Measurements from ENCODE around the gene PNLIP. TPM values are rescaled to one million over a fixed set of nuclear protein-coding genes. Genes with fewer than 3 reads are reported as not detected.

PNLIP gene
- total RNA-seq, 2 donors from 2014 or later = not detected

- DNase-seq (ENCODE audit: low spot score in 2 of 2) (no peak), ATAC-seq (no peak)
- H3K9me3 Mint-ChIP-seq = no peaks in the 10 kb centered on the region
- H3K36me3 Mint-ChIP-seq = no peaks in the 10 kb centered on the region
- no peak overlapping the region for H3K27ac Mint-ChIP-seq
Measured at GRCh38 chr10:116602648-116603400, 57.1 kb downstream of the PNLIP start.

GRCh38 chr10:116606061-116606483 lies 60.3 kb downstream of the PNLIP start:
- DNase-seq (ENCODE audit: low spot score in 2 of 2) = no peak
- peaks cover 0 to 17% of the 10 kb centered on the region in 2 donors for H3K36me3 Mint-ChIP-seq
- H3K27ac Mint-ChIP-seq = no peak overlapping the region
- no peaks in the 10 kb centered on the region for H3K9me3 Mint-ChIP-seq
- no peak for ATAC-seq

GRCh38 chr10:116607336-116607735 lies 61.6 kb downstream of the PNLIP start:
- Mint-ChIP-seq H3K36me3 (peaks cover 0 to 17% of the 10 kb centered on the region in 2 donors), H3K27ac (no peak overlapping the region), H3K9me3 (no peaks in the 10 kb centered on the region)
- ATAC-seq (no peak), DNase-seq (ENCODE audit: low spot score in 2 of 2) (no peak)

- H3K27ac Mint-ChIP-seq = no peak overlapping the region
- no peak for ATAC-seq
- DNase-seq (ENCODE audit: low spot score in 2 of 2) = no peak
- no peaks in the 10 kb centered on the region for H3K9me3 Mint-ChIP-seq
- peaks cover 0 to 17% of the 10 kb centered on the region in 2 donors for H3K36me3 Mint-ChIP-seq
Measured at GRCh38 chr10:116608686-116609594, 63.2 kb downstream of the PNLIP start.

- Mint-ChIP-seq H3K36me3 (peaks cover 0 to 17% of the 10 kb centered on the region in 2 donors), H3K9me3 (no peaks in the 10 kb centered on the region), H3K27ac (no peak overlapping the region)
- no peak for ATAC-seq
- no peak for DNase-seq (ENCODE audit: low spot score in 2 of 2)
Measured at GRCh38 chr10:116610443-116611152, 64.9 kb downstream of the PNLIP start.

- no peaks in the 10 kb centered on the region for H3K9me3 Mint-ChIP-seq
- no peak for ATAC-seq
- no peak overlapping the region for H3K27ac Mint-ChIP-seq
- peaks cover 0 to 17% of the 10 kb centered on the region in 2 donors for H3K36me3 Mint-ChIP-seq
- DNase-seq (ENCODE audit: low spot score in 2 of 2) = no peak
Measured at GRCh38 chr10:116611153-116611545, 65.4 kb downstream of the PNLIP start.

- ATAC-seq = no peak
- H3K27ac Mint-ChIP-seq = no peak overlapping the region
- peaks cover 0 to 17% of the 10 kb centered on the region in 2 donors for H3K36me3 Mint-ChIP-seq
- DNase-seq (ENCODE audit: low spot score in 2 of 2) = no peak
- no peaks in the 10 kb centered on the region for H3K9me3 Mint-ChIP-seq
Measured at GRCh38 chr10:116612107-116612769, 66.5 kb downstream of the PNLIP start.

GRCh38 chr10:116613471-116613870 lies 67.7 kb downstream of the PNLIP start:
- ATAC-seq (no peak), DNase-seq (ENCODE audit: low spot score in 2 of 2) (no peak)
- Mint-ChIP-seq H3K36me3 (peaks cover 0 to 15% of the 10 kb centered on the region in 2 donors), H3K27ac (no peak overlapping the region), H3K9me3 (no peaks in the 10 kb centered on the region)

GRCh38 chr10:116614796-116615195 lies 69.1 kb downstream of the PNLIP start:
- Mint-ChIP-seq H3K36me3 (peaks cover 0 to 11% of the 10 kb centered on the region in 2 donors), H3K9me3 (peaks cover 0 to 3% of the 10 kb centered on the region in 2 donors), H3K27ac (no peak overlapping the region)
- no peak for ATAC-seq
- no peak for DNase-seq (ENCODE audit: low spot score in 2 of 2)

- DNase-seq (ENCODE audit: low spot score in 2 of 2) = no peak
- H3K9me3 Mint-ChIP-seq = peaks cover 0 to 3% of the 10 kb centered on the region in 2 donors
- no peak overlapping the region for H3K27ac Mint-ChIP-seq
- H3K36me3 Mint-ChIP-seq = peaks cover 0 to 7% of the 10 kb centered on the region in 2 donors
- ATAC-seq = no peak
Measured at GRCh38 chr10:116615199-116615776, 69.6 kb downstream of the PNLIP start.

Other genes with a start within 250 kb of the PNLIP start
- not detected for gene CCDC172, start 221.5 kb upstream of the PNLIP start, total RNA-seq
- not detected for gene PNLIPRP3, start 118.1 kb upstream of the PNLIP start, total RNA-seq
- not detected for gene PNLIPRP1, start 45.0 kb downstream of the PNLIP start, total RNA-seq
- gene PNLIPRP2, start 75.0 kb downstream of the PNLIP start, total RNA-seq = not detected
- gene HSPA12A, start 196.6 kb downstream of the PNLIP start, total RNA-seq = under 1 TPM in 1 of 2 donors, not detected in 1; 0.39 TPM

Data from activated naive CD4-positive, alpha-beta T cell treated with anti-CD3 and anti-CD28 coated beads, Interleukin-2, amount 50 U/mL, for 72 hours (primary cell).